ENCODE measurements around the gene AKAP6.

The AKAP6 gene

DNA sequence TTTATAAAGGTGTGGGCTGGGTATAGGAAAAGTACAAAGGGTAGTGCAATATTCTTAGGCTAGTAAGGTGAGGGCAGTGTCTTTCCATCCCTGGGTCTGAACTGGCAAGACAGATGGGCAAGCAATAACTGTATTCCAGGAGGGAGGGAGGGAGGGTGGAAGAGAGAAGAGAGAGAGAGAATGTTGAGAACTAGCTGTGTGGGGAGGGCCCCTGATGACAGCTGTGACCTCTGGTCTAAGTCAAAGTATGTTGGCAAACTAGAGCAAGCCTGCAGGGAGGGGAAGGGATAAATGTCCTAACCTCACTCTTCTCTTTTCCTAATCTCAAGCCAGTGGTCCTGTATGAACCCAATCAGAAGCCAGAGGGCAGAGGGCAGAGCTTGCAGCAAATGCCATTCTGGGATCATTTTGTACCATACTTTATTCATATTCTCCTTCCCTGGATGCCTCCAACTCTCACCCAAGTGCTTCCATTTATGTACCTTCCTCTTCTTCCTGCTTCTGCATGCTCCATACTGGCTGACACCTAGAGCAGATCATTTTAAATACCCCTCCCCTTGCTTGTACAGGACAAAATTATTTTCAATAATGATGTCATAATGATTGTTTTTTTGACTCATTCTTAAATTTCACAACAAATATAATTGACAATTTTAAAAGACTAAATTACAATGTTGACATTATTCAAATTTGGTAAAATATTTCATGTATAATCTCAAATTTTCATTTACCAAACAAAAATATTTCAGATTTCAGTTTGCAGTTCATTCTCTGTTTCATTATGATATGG is 75.9 kb downstream of the AKAP6 start:
- DNase-seq (ENCODE audit: low read depth in 2 of 2, low spot score in 1 of 2): no peak

DNA sequence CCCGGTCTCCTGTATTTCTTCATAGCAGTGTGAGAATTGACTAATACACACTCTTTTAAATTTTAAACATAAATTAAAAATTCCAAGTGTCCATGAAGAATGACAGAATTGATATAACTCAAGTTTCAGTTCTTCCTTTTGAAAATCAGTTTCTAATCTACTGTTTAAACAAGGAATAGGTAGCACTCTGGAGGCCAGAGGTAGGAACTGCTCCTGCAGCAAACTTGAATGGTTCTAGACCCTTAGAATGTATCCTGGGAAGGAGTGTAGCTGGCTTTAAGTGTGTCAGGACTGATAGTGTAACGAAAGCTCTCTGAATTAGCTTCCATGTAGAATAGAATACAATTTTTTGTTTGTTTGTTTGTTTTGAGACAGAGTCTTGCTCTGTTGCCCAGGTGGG is 76.8 kb downstream of the AKAP6 start:
- DNase-seq (ENCODE audit: low read depth in 2 of 2, low spot score in 1 of 2): no peak

DNA sequence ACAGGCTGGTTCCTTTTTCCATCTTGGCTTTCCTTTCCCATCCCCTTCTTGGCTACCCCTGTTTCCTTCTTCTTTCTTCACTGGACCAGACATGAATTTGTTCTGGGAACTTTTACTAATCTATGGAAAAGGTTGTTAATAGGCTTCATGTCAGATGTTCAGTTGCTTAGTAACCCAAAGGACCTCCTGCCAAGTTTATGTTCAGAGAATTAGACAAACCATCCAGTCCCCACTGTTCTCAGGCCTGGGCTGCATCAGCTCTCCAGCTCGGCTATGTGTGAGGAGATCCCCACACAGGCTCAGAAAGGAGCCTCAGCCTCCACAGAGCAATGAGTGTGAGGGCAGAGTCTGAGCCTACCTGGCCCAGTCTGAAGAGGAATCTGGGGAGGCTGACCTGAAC is 78.0 kb downstream of the AKAP6 start:
- no peak for DNase-seq (ENCODE audit: low read depth in 2 of 2, low spot score in 1 of 2)

DNA sequence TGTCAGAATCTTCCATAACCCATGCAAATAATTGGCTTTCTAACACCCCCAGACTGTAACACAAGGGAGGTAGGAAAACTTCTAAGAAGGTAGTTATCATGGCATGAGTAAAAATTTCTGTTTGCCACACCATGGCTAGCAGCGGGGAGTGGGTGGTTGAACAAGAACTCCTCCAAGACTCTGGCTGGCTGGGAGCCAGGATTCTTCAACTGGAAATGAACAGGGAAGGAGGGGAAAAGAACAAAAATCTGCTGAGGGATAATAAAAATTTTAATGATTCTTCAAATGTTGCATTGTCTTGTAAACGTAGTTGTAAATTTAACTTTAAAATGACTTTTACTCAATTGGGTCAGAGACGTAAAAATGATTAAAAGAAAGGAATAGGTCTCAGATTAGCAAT is 78.9 kb downstream of the AKAP6 start:
- no peak for DNase-seq (ENCODE audit: low read depth in 2 of 2, low spot score in 1 of 2)

DNA sequence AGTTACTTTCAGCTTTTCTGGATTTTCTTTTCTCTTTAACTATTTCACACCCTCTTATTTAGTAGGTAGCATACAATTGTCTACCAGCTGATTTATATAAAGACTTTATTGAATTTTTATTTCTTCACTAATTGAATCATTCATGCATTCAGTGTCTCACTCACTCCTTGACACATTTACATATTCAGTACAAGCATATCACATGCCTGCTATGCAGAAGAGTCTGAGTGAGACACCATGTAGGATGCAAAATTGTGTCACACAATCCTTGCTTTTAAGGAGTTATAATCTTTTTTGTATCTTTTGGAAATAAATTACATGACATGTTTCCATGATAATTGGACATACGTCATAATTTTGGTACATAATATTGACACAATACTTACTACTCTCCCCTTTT is 83.0 kb downstream of the AKAP6 start:
- DNase-seq (ENCODE audit: low read depth in 2 of 2, low spot score in 1 of 2): no peak

GRCh38 chr14:32412532-32412931 is 83.4 kb downstream of the AKAP6 start:
- DNase-seq (ENCODE audit: low read depth in 2 of 2, low spot score in 1 of 2): no peak

- no peak for DNase-seq (ENCODE audit: low read depth in 2 of 2, low spot score in 1 of 2)
Measured at GRCh38 chr14:32413967-32414640, 85.0 kb downstream of the AKAP6 start.

GRCh38 chr14:32414808-32415255 is 85.7 kb downstream of the AKAP6 start:
- no peak for DNase-seq (ENCODE audit: low read depth in 2 of 2, low spot score in 1 of 2)

GRCh38 chr14:32417956-32418552 is 89.0 kb downstream of the AKAP6 start:
- no peak for DNase-seq (ENCODE audit: low read depth in 2 of 2, low spot score in 1 of 2)

DNA sequence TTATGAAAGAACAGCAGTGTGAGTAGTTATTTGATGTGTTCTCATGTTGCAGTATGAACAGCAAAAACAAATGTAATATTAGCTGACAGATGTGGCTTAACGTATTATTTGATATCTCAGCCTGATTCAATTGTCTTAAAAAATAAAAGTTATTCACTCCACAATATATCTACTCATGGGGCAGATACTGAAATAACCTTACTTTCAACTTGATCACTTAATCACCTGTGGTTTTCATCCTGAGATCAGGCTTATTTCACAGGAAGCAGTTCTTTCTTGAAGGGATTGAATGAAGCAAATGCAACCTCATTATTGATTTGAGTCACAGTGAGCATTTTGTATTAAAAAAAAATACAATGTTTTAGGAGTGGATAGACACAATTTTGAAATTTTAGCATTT is 90.3 kb downstream of the AKAP6 start:
- DNase-seq (ENCODE audit: low read depth in 2 of 2, low spot score in 1 of 2): no peak

DNA sequence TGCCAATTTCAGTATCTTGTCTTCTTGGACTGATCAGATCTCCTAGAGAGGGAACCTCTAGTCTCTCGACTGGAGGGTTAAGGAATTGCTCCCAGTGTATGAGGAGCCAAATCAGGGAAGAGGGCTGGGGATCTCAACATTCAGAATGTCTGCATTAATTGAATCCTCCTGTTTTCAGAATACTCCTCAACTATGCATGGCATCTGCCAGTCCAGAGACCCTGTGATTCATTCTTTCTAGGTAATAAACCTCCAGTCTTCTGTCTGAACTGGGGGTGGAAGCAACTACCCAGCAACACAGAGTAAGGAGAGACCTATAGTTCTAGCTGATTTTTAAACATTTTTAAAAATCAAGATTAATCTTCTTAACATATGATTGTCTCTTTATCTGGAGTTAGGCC is 92.7 kb downstream of the AKAP6 start:
- no peak for DNase-seq (ENCODE audit: low read depth in 2 of 2, low spot score in 1 of 2)

- no peak for DNase-seq (ENCODE audit: low read depth in 2 of 2, low spot score in 1 of 2)
Measured at GRCh38 chr14:32422440-32422839, 93.3 kb downstream of the AKAP6 start.

GRCh38 chr14:32426028-32426427 is 96.9 kb downstream of the AKAP6 start:
- no peak for DNase-seq (ENCODE audit: low read depth in 2 of 2, low spot score in 1 of 2)

DNA sequence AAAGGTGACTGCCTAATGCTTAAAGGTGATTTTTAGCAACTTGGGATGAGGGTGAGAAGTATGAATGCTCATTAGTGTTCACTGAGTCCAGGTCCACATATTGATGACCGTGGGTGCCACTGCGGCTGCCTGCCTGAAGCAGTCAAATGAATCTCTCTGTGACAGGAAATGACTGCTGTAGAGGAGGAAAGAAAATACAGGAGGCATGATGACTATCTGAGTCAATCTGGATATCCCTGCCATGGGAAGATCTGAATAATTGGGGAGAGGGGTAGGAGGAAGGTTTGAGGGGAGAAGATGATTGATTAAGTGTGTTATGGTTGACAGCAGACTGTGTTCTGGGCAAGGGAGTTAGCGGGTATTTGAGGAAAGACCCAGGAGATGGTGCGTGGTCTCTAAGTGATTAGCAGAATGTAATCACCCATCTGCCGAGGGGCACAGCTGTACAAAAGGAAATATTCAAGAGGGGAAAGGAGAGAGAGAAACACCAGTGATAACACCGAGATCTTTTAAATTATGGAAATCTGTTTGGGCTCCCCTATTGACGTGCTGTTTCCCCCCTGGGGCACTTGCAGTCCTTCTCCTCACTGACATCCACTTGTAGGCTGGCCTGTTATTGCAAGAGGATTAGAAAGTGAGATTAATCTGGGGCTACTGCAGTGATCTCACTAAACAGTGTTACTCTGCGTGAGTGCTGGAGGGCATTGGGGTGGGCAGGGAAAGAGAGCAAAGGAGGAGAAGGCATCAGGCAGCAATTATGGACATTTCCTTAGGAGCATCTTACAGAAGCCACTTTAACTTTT is 97.7 kb downstream of the AKAP6 start:
- DNase-seq (ENCODE audit: low read depth in 2 of 2, low spot score in 1 of 2): no peak

DNA sequence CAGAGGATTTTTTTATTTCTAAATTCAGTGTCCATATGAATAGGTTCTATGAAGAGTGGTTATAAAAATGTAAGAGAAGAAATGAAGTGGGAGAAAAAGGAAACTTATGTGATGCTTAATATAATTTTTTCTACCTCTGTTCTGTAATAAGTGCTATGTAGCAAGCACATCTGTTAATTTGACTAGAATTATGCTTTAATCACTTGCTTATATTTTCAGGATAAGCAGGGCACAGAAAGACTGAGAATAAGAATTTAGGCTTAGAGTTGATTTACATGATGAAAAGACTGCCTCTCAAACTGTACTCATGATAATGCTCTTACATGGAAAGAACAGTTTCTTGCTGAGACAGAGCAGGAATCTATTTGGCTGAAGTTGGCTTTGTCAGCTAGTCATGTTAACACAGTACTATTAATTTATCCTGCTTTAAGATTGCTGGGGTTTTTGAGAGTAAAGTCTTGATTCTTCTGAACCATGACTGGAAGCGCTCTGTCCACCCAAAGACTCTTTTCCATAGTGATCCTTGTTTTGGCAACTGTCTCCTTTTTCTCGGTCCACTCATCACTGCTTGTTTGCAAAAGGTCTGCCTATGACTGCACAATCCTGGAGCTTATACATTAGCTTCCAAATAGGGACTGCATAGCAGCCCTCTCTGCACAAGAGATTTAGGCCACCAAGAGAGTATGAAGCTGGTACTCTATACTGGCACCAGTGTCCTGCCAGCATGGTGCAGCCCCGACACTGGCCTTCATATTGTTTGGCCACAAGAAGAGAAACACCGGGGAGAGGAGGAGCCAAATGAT is 98.8 kb downstream of the AKAP6 start:
- DNase-seq (ENCODE audit: low read depth in 2 of 2, low spot score in 1 of 2): no peak

GRCh38 chr14:32428875-32429274 is 99.8 kb downstream of the AKAP6 start:
- DNase-seq (ENCODE audit: low read depth in 2 of 2, low spot score in 1 of 2): no peak

GRCh38 chr14:32430326-32430725 is 101.2 kb downstream of the AKAP6 start:
- DNase-seq (ENCODE audit: low read depth in 2 of 2, low spot score in 1 of 2): no peak

- no peak for DNase-seq (ENCODE audit: low read depth in 2 of 2, low spot score in 1 of 2)
Measured at GRCh38 chr14:32432813-32433538, 103.9 kb downstream of the AKAP6 start.

GRCh38 chr14:32434180-32434579 is 105.1 kb downstream of the AKAP6 start:
- DNase-seq (ENCODE audit: low read depth in 2 of 2, low spot score in 1 of 2): no peak

DNA sequence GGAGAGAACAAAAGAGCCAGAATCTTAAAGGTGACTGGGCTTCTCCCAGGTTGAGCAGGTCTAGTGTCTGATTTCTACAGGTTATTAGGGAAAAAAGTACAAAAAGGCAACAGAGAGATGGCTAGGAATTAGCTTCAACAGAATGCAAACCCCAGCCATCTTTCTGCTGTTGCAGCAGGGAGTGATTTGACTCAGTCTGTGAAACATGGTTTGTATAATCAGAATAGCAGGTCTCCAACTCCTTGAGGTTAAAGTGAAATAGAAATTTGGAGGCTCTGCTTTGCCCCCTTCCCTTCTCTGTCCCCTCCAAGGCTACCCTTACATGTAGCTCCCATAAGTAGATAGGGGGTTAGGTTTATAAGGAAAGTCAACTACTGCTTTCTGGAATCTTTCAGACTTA is 105.8 kb downstream of the AKAP6 start:
- DNase-seq (ENCODE audit: low read depth in 2 of 2, low spot score in 1 of 2): no peak

Data from stimulated activated CD8-positive, alpha-beta memory T cell treated with anti-CD3 and anti-CD28 coated beads, Interleukin-4, amount 100 ng/mL, for 1 hour (primary cell).